Measurements from ENCODE around the gene TSHZ1.

The TSHZ1 gene

GRCh38 chr18:75206452-75207309, 3.9 kb upstream of the TSHZ1 start:
- no peak for DNase-seq

GRCh38 chr18:75207310-75208154, 3.1 kb upstream of the TSHZ1 start:
- peak in 1 of 51 donors; percentile 53 for DNase-seq

GRCh38 chr18:75208155-75208835, 2.3 kb upstream of the TSHZ1 start:
- DNase-seq = peak in 24 of 51 donors; percentile 16 to 76 (median 60)

DNA sequence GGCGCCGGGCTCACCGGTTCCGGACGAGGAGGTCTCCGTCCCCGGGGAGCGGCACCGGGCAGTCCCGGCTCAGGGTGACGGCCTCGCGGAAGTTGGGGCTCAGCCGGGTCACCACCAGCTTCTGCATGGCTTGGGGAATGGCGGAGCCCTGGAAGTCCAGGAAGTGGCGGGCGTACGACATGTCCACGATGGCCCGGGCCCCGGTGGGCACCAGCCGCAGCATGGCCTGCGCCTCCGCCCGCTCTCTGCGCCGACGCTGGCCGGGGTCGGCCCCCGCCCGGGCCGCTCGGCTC, 1.8 kb upstream of the TSHZ1 start:
- peak in 11 of 51 donors; percentile 58 to 84 (median 73) for DNase-seq

DNA sequence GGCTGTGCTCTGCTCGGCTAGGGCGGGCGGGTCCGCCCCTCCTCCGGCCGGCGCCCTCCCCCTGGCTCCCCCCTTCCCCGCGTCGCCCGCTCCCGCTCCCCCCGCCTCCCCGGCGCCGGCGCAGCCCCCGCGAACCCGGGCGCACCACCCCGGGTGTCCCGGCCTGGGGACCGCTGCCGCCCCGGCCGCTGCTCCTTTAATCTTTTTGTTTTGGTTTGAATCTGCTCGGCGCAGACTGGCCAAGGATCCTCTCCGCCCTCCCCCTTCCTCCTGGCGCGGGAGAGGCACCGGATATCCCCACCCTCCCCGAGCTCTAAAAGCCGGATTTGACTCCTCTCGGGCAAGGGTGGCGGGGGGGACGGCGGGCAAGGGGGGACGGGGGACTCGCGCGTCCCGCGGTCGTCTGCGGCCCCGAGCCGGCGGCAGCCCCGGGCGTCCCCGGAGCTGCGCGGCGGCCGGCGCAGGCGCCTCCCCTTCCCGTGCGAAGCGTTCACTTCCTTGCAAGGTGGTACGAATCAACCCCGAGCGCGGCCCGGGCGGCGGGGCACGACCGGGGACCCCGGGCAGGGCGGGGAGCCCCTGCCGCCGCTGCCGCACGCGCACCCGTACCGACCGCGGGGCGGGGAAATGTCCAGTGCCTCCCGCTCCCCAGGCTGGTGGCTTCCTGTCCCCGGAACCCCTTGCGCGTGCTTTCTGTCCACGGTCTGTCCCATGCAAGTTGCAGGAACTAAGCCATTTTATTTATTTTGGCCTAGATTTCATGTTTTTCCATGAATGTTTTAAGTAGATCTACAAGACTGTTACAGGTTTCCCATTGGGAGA, 1.3 kb upstream of the TSHZ1 start, which contains the start of gene PTGR3:
TSS of gene PTGR3 (minus strand) at position 11 of the 822 bp plus-strand sequence. CDS start 81 bp downstream, outside the sequence.
- DNase-seq = peak; percentile 43 to 94 (median 81)

DNA sequence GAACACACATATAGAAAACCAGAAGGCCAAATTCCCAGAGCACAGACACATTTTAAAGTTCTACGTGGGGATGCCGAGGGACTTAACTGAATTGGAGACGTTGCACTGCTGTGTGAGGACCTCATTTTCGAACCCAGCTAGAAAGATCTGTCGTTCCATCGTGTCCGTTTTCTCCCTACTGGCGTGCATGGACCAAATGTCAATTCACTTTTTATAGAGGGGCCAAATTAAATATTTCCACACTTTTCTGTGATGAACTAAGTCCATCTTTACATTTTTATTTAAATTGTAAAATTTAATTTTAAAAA, 692 bp upstream of the TSHZ1 start:
- peak in 1 of 51 donors; percentile 75 for DNase-seq

DNA sequence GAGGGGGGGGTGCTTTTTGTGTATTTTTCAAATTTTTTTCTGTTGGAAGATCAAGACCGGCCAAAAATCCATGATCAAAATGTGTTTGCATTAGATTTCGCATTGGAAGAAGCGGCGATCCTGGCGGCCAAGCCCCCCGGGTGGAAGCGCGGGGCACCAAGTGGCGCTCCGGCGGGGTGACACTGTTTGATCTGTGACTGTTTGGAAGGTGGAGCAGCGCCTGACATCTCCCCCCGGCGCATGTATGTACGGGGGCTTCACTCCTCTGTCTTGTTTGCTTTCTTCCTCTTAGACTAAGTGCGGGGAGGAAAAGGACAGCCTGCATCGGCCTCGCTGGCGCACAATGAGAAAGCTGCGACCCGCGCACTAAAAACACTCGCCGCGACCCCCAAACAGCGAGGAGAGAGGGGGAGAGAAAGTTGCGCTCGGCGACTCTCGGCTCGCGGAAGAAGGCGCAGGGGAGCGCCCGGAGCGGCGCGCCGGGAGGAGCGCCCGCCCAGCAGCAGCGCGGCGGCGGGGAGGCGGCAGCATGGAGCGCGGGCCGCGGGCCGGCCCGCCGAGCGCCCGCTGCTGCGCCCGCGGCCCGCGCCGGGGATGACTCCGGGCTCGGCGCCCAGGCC, 515 bp downstream of the TSHZ1 start:
- peak in 3 of 51 donors; percentile 40 to 51 (median 46) for DNase-seq

DNA sequence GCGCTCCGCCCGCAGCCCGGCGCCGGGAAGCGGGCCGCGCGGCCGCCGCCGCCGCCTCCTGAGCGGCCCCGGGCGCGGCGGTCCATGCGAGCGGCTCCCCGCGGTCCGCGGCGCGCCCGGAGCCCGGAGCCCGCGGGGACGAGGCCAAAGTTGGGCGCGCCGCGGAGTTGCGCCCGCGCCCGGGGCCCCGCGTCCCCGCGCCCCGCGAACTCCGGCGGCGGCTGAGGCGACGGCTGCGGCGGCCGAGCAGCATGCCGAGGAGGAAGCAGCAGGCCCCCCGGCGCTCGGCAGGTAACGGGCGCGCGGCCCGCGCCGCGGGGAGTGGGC, 992 bp downstream of the TSHZ1 start:
- no peak for DNase-seq

GRCh38 chr18:75211953-75212750, 1.6 kb downstream of the TSHZ1 start:
- peak in 16 of 51 donors; percentile 18 to 58 (median 42) for DNase-seq

- no peak for DNase-seq
Observed at GRCh38 chr18:75212751-75213090, 2.1 kb downstream of the TSHZ1 start.

DNA sequence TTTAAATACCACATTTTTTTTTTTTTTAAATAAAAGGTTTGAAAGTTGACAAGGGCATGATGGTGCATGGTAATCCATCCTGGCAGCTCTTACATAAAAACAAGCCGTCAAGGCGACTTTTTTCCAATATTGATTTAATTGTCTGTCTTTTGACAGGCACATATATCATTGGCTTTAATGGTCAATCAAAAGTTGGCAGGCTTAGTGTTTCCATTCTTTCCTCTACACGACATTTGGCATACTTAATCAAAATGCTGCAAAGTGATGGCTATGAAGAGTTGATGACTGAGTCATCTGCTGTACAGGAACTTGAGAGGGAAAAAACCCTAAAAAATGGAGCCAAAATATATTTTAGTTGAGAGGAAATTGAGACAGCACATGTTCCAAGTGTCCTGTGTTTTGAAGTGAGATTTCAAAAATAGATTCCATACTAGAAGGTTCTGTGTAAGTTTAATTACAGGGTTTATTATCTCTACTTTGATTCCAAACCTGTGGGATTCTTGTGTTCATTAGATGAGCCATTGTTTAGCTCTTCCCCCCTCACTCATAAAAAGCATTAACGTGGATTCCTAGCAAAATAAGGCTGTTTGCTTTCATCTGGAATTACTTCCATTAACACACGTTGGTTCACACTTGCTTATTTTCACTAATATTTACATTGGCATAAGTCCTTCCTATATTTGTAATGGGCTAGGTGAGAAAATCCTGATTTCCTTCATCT, 3.2 kb downstream of the TSHZ1 start:
- no peak for DNase-seq

- no peak for DNase-seq
Observed at GRCh38 chr18:75214332-75214690, 3.7 kb downstream of the TSHZ1 start.

DNA sequence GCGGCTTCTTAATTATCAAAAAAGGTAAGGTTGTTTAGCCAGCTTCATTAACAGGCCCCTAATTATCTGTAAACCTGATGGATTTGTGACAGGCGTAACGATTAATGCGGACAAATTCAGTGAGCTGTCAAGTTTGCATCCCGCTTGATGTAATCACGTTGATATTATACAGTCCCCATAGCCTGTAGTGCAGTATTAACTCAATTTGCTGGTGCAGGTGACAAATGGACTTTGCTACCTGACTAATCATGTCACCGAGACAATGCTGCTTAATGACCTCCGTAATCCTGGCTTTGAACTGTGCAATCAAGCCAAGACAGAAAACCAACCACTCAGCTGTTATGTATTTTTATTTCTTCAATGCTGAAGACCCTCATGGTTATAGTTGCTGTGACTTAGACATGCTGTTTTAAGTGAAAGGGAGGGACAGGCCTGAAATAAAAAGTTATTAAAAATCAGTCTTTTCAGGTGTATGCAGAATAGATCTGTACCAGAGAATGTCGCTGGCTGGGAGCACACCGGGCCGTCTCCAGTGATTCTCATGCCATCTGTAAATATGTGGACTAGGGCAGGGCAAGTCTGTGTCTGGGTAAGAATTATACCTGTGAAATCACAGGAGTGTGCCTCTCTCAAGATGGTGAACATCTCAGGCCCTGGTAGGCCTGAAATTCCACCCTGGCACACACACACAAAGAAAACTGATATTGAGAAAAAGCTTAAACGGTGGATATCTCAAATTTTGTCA, 4.3 kb downstream of the TSHZ1 start:
- no peak for DNase-seq

- no peak for DNase-seq
Observed at GRCh38 chr18:75215663-75216062, 5.1 kb downstream of the TSHZ1 start.

DNA sequence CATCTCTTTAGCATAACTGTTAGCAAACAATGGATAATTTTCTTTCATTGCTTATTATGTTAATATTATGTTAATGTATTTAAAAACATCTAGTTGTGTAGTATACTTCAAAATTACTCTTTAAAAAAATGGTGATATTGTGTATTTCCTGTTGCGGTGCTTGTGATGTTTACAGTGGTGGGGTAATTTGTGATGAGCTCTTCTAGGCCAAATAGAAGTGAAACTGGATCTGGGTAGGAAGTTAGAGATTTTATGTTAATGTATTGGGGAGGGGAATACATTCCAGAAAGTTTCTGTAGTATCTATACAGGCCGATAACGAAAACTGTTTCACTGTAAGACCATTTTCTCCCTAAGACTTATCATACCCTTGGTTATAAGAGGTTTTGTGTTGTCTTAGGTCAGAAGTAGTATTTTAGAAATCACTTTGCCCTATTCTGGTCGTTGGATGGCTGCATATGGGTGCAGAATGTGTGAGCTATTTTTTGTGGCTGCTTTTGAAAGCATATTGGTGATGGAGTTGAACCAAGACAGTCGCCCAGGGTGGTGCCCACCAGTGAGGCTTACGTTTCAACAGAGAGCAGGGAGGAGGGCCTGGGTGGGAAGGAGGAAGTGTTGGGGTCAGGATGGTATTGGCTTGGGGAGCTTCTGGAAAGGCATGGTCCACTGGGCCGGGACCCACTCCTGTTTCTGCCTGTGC, 5.8 kb downstream of the TSHZ1 start:
- no peak for DNase-seq

GRCh38 chr18:75216911-75217689, 6.5 kb downstream of the TSHZ1 start:
- no peak for DNase-seq

Data from hypothalamus (tissue), 51 donors.